Keratinocyte (primary cell): Measurements from ENCODE around the gene CSNK1G2. TPM values are rescaled to one million over a fixed set of nuclear protein-coding genes. Genes with fewer than 3 reads are reported as not detected.

Experiments used
- DNase-seq: peaks from one replicate; pipeline ENCODE4 v3.0.0-alpha.2; 2011; ENCODE audit warnings: low read depth, missing footprints, low spot score
- FAIRE-seq: peaks from 2 replicates; lab custom pipeline; 2011; peaks lifted over from hg19 to GRCh38; lab: Jason Lieb, UNC
- H2AFZ ChIP-seq: 2 replicates; pipeline ENCODE4 v1.6.0; 2012; ENCODE audit warnings: low read length, control low read depth, inconsistent platforms; ENCODE audit not compliant: control insufficient read depth
- H3K27ac ChIP-seq: 2 replicates; pipeline ENCODE4 v1.5.1; 2011; ENCODE audit warnings: low read length; ENCODE audit not compliant: control insufficient read depth, insufficient read depth
- H3K27me3 ChIP-seq: 3 replicates; pipeline ENCODE4 v1.6.0; 2011; ENCODE audit warnings: low read length; ENCODE audit not compliant: control insufficient read depth, insufficient read depth; ENCODE audit errors: extremely low read depth
- H3K36me3 ChIP-seq, 2 experiments: 2 replicates in 1 of 2; 3 replicates in 1 of 2; pipeline ENCODE4 v1.5.1; 2011; ENCODE audit warnings: low read length in 2 of 2, mild to moderate bottlenecking in 1 of 2; ENCODE audit not compliant: control insufficient read depth in 2 of 2, insufficient read depth in 2 of 2; ENCODE audit errors: extremely low read depth in 1 of 2
- H3K4me1 ChIP-seq: 3 replicates; pipeline ENCODE4 v1.5.1; 2011; ENCODE audit warnings: low read length; ENCODE audit not compliant: control insufficient read depth, insufficient read depth; ENCODE audit errors: extremely low read depth
- H3K4me2 ChIP-seq: 3 replicates; pipeline ENCODE4 v1.6.0; 2011; ENCODE audit warnings: low read depth, low read length; ENCODE audit not compliant: control insufficient read depth, insufficient read depth; ENCODE audit errors: extremely low read depth
- H3K4me3 ChIP-seq, 3 experiments: fragments of 200-600 bp in 1 of 3; sonication (generic) in 1 of 3; 2 replicates in 2 of 3; 3 replicates in 1 of 3; pipeline ENCODE4 v1.5.1; 2011 to 2016; ENCODE audit warnings: low read length in 3 of 3, mild to moderate bottlenecking in 3 of 3, control low read depth in 2 of 3, inconsistent platforms in 1 of 3, low read depth in 1 of 3, mixed read lengths in 1 of 3, mixed run types in 1 of 3, moderate library complexity in 1 of 3; ENCODE audit not compliant: control insufficient read depth in 2 of 3, insufficient read depth in 2 of 3; ENCODE audit errors: extremely low read depth in 1 of 3
- H3K79me2 ChIP-seq: 2 replicates; pipeline ENCODE4 v1.6.0; 2012; ENCODE audit warnings: low read length; ENCODE audit not compliant: control insufficient read depth, insufficient read depth
- H3K9ac ChIP-seq: 3 replicates; pipeline ENCODE4 v1.6.0; 2011; ENCODE audit warnings: low read length; ENCODE audit not compliant: control insufficient read depth, insufficient read depth; ENCODE audit errors: extremely low read depth
- H3K9me1 ChIP-seq: 3 replicates; pipeline ENCODE4 v1.6.0; 2011; ENCODE audit warnings: low read length; ENCODE audit not compliant: control insufficient read depth, insufficient read depth; ENCODE audit errors: extremely low read depth
- H3K9me3 ChIP-seq: 2 replicates; pipeline ENCODE4 v1.5.1; 2012; ENCODE audit warnings: low read depth, low read length; ENCODE audit not compliant: control insufficient read depth
- H4K20me1 ChIP-seq: 3 replicates; pipeline ENCODE4 v1.6.0; 2011; ENCODE audit warnings: low read length; ENCODE audit not compliant: control insufficient read depth, insufficient read depth; ENCODE audit errors: extremely low read depth
- EZH2 ChIP-seq: IDR thresholded peaks from one replicate; pipeline ENCODE4 v1.6.1; 2012; ENCODE audit warnings: inconsistent platforms, mild to moderate bottlenecking, low read length, moderate library complexity
- dilution Hi-C: fragments of 300-500 bp; cut with MboI; formaldehyde crosslinking; loops from one replicate; pipeline ENCODE4 v1.7.0; 2020; ENCODE audit warnings: low sequenced_read_pairs; ENCODE audit not compliant: extremely low pct_ligation_motif_present
- polyA plus RNA-seq, 5 experiments: library from polyadenylated mRNA; depleted of rRNA in 3 of 5; stranded (reverse) in 3 of 5; stranded (forward) in 1 of 5; unstranded in 1 of 5; fragments of >200 nt; gene quantifications; 1 replicate in 1 of 5; 2 replicates in 3 of 5; 3 replicates in 1 of 5; pipeline versions ENCODE4 v1.2.1 to v1.2.3, GENCODE V29; 2011 to 2012; ENCODE audit warnings: missing spikeins in 2 of 5, low read depth in 1 of 5, low replicate concordance in 1 of 5
- TF ChIP-seq, protein P1 (sequence below), 3 experiments: IDR thresholded peaks in 1 of 3; conservative IDR thresholded peaks in 1 of 3; optimal IDR thresholded peaks in 1 of 3; 2 replicates in 2 of 3; 3 replicates in 1 of 3; pipeline versions ENCODE3 to v1.5.1; 2011; ENCODE audit warnings: low read length in 3 of 3, mild to moderate bottlenecking in 3 of 3, moderate library complexity in 2 of 3, control low read depth in 1 of 3, inconsistent platforms in 1 of 3; ENCODE audit not compliant: insufficient read depth in 2 of 3; ENCODE audit errors: extremely low read depth in 1 of 3

The CSNK1G2 gene
- polyA plus RNA-seq, 1 donor (not counting 4 experiments of a cell fraction or from before 2014, with no cell fraction given) = 34.9 TPM

DNA sequence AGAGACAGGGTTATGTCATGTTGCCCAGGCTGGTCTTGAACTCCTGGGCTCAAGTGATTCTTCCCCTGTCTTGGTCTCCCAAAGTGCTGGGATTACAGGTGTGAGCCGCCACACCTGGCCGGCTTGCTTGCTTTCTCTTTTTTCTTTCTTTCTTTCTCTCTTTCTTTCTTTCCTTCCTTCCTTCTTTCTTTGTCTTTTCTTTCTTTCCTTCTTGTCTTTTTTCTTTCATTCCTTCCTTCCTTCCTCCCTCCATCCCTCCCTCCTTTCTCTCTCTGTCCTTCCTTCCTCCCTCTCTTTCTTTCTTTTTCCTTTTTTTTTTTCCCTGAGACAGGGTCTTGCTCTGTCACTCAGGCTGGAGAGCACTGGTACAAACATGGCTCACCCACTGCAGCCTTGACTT is 81.3 kb downstream of the CSNK1G2 start:
- Histone ChIP-seq H3K4me1 (no peaks in the 10 kb centered on the region), H3K4me3 (no peak overlapping the region), H3K4me2 (no peak overlapping the region), H3K9ac (no peak overlapping the region), H3K27me3 (no peaks in the 10 kb centered on the region), H4K20me1 (no peaks in the 10 kb centered on the region), H3K27ac (no peak overlapping the region), H3K36me3 (no peaks in the 10 kb centered on the region), H3K79me2 (no peaks in the 10 kb centered on the region), H3K9me3 (no peaks in the 10 kb centered on the region), H3K9me1 (no peaks in the 10 kb centered on the region), H2AFZ (no peak overlapping the region)
- dilution Hi-C loops = no loop called here
- FAIRE-seq (no peak), DNase-seq (no peak)
- TF ChIP-seq EZH2 = no peak
- TF ChIP-seq, protein P1, sequence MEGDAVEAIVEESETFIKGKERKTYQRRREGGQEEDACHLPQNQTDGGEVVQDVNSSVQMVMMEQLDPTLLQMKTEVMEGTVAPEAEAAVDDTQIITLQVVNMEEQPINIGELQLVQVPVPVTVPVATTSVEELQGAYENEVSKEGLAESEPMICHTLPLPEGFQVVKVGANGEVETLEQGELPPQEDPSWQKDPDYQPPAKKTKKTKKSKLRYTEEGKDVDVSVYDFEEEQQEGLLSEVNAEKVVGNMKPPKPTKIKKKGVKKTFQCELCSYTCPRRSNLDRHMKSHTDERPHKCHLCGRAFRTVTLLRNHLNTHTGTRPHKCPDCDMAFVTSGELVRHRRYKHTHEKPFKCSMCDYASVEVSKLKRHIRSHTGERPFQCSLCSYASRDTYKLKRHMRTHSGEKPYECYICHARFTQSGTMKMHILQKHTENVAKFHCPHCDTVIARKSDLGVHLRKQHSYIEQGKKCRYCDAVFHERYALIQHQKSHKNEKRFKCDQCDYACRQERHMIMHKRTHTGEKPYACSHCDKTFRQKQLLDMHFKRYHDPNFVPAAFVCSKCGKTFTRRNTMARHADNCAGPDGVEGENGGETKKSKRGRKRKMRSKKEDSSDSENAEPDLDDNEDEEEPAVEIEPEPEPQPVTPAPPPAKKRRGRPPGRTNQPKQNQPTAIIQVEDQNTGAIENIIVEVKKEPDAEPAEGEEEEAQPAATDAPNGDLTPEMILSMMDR (optimal IDR thresholded peaks at IDR 0.05 in 1 of 3, IDR thresholded peaks at IDR 0.05 in 1 of 3, conservative IDR thresholded peaks at IDR 0.05 in 1 of 3; ENCODE audit: extremely low read depth in 1 of 3, insufficient read depth in 2 of 3, low read length in 3 of 3) = no peak

DNA sequence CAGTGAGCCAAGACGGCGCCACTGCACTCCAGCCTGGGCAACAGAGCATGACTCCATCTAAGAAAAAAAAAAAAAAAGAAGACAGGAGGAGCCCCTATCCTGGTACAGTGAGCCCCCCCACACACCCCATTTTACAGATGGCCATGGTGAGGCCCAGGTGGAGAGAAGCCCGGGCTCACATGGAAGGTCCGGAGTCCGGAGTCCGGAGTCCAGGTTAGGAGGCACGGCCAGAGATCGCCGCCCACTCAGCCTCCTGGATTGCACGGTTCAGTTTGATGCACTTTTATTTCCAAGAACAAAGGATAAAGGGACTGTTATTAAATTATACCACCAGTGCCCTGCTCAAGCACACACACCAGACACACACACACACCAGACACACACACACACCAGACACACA is 85.8 kb downstream of the CSNK1G2 start:
- no peak for DNase-seq
- Histone ChIP-seq H3K9me3 (no peaks in the 10 kb centered on the region), H2AFZ (no peak overlapping the region), H3K4me1 (peaks cover 13% of the 10 kb centered on the region), H3K27me3 (no peaks in the 10 kb centered on the region), H4K20me1 (no peaks in the 10 kb centered on the region), H3K4me3 (no peak overlapping the region), H3K4me2 (no peak overlapping the region), H3K36me3 (no peaks in the 10 kb centered on the region), H3K9ac (no peak overlapping the region), H3K79me2 (no peaks in the 10 kb centered on the region), H3K27ac (no peak overlapping the region), H3K9me1 (no peaks in the 10 kb centered on the region)
- FAIRE-seq = no peak
- dilution Hi-C loops = no loop called here
- TF ChIP-seq EZH2 = no peak
- TF ChIP-seq, protein P1 (optimal IDR thresholded peaks at IDR 0.05 in 1 of 3, IDR thresholded peaks at IDR 0.05 in 1 of 3, conservative IDR thresholded peaks at IDR 0.05 in 1 of 3; ENCODE audit: extremely low read depth in 1 of 3, insufficient read depth in 2 of 3, low read length in 3 of 3) = no peak
